Measurements from ENCODE around the gene PLEKHM2. TPM values are rescaled to one million over a fixed set of nuclear protein-coding genes. Genes with fewer than 3 reads are reported as not detected.
"Not testable (repeated sequence)": the region's sequence is repeated elsewhere in the genome, so short reads cannot be mapped to it uniquely, and the experiment has no call there.

PLEKHM2 gene
- total RNA-seq, 4 donors from 2014 or later: 34.4 to 81.1 (median 50.0) TPM

DNA sequence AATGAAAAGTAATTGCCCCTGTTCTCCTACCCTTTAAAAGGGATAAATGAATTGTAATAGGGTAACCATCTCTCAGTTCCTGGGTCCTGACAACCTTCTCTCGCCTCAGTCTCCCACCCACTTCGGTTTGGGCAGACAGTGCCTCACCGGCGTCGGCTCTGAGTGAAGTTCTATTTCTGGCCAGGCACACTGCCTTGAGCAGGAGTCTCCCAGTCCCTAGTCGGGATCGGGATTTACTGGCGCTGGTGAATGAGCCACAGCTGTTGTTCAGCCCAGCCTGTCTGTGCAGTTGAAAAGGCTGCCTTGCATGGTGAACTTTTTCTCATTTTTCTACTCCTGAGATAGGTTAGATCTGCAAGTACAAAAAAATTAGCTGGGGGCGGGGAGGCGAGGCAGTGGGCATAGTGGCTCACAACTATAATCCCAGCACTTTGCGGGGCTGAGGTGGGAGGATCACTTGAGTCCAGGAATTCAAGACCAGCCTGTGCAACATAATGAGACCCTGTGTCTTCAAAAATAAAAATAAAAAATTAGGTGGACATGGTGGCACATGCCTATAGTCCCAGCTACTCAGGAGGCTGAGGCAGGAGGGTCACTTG, 7.4 kb downstream of the PLEKHM2 start:
- ATAC-seq (ENCODE audit: low FRiP score) (no peak), DNase-seq (ENCODE audit: low spot score) (no peak)
- TF ChIP-seq CTCF (IDR thresholded peaks at IDR 0.05): no peak

DNA sequence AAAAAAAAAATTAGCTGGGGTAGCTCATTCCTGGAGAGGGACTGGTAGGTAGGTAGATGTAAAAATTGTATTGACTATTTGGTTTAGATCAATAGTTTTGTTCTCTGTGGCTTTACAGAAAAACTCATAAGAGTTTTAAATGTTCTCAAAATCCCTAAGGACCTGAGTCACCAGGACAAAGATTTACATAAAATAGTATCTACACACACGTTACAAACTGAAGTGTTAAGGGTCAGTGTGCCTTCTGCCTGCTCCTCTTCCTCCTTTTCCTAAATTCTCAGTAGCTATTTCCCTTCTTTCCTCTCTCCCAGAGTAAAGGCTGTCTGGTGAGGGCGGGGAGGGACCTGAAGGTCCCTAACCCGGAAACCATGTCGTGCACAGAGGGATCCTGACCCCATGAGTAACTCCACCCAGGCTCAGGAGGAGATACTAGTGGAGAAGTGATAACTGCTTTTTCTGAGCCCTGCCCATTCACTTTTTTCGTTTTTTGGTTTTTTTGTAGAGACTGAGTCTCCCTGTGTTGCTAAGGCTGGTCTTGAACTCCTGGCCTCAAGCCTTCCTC, 8.1 kb downstream of the PLEKHM2 start:
- no peak for TF ChIP-seq CTCF (IDR thresholded peaks at IDR 0.05)
- ATAC-seq (ENCODE audit: low FRiP score) (no peak), DNase-seq (ENCODE audit: low spot score) (no peak)

DNA sequence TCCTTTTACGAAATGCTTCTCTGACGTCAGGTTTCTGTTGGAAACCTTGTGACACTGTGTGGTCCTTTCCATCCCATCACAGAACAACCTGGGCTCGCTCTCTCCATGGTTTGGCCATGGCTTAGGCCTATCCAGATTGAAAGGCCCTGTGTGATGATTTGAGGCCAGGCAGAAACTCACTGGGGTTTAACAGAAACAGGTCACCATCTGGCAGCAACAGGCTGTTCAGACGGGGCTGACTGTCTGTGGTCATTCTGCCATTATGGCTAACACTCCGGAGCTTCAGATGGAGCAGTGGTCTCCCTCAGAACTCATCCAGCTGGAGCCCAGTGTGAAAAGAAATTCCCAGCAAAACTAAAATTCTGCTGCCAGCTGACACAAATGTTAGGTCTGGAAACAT, 9.3 kb downstream of the PLEKHM2 start:
- ATAC-seq (ENCODE audit: low FRiP score): no peak
- no peak for DNase-seq (ENCODE audit: low spot score)
- no peak for TF ChIP-seq CTCF (IDR thresholded peaks at IDR 0.05)

GRCh38 chr1:15696956-15697521, 12.9 kb downstream of the PLEKHM2 start:
- TF ChIP-seq CTCF (IDR thresholded peaks at IDR 0.05): no peak
- no peak for DNase-seq (ENCODE audit: low spot score)
- peak; percentile 31 for ATAC-seq (ENCODE audit: low FRiP score)

DNA sequence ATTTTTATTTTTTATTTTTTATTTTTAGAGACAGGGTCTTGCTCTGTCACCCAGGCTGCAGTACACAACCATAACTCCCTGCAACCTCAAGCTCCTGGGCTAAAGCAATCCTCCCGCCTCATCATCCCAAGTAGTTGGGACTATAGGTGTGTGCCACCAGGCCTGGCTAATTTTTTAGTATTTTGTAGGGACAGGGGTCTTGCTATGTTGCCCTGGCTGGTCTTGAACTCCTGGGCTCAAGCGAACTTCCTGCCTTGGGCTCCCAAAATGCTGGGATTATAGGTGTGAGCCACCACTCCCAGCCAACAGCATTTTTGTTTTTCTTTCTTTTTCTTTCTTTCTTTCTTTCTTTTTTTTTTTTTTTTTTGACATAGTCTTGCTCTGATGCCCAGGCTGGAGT, 14.1 kb downstream of the PLEKHM2 start:
- no peak for TF ChIP-seq CTCF (IDR thresholded peaks at IDR 0.05)
- DNase-seq (ENCODE audit: low spot score) (no peak), ATAC-seq (ENCODE audit: low FRiP score) (no peak)

- ATAC-seq (ENCODE audit: low FRiP score); DNase-seq (ENCODE audit: low spot score): not testable (repeated sequence)
Measured at GRCh38 chr1:15699321-15699720, 15.2 kb downstream of the PLEKHM2 start.

GRCh38 chr1:15700508-15700907, 16.4 kb downstream of the PLEKHM2 start:
- TF ChIP-seq CTCF (IDR thresholded peaks at IDR 0.05): no peak
- no peak for DNase-seq (ENCODE audit: low spot score)
- no peak for ATAC-seq (ENCODE audit: low FRiP score)
